Hepatocyte (in vitro differentiated cells): ENCODE results near the gene PLCB2.

Experiments used
- CTCF ChIP-seq: fragments of 200-600 bp; sonication (generic); IDR thresholded peaks from 2 replicates; pipeline ENCODE4 v1.5.1; 2016; ENCODE audit warnings: antibody characterized with exemption, mild to moderate bottlenecking; ENCODE audit not compliant: poor library complexity
- EZH2 ChIP-seq: fragments of 200-600 bp; sonication (generic); IDR thresholded peaks from 2 replicates; pipeline ENCODE4 v1.6.1; 2016; ENCODE audit warnings: antibody characterized with exemption, mild to moderate bottlenecking, borderline replicate concordance
- EZH2phosphoT487 ChIP-seq: fragments of 200-600 bp; sonication (generic); IDR thresholded peaks from one replicate; pipeline ENCODE4 v1.6.1; 2018; ENCODE audit warnings: antibody characterized with exemption, mild to moderate bottlenecking, low read depth, moderate library complexity; ENCODE audit not compliant: unreplicated experiment, severe bottlenecking

- no peak for TF ChIP-seq CTCF
- TF ChIP-seq EZH2: no peak
- no peak for TF ChIP-seq EZH2phosphoT487
These were observed 31.8 kb downstream of the PLCB2 start for GRCh38 chr15:40275954-40276353.
